Stimulated activated CD8-positive, alpha-beta memory T cell treated with anti-CD3 and anti-CD28 coated beads, Interleukin-12 subunit alpha, Interleukin-12 subunit beta, amount 100 ng/mL, for 1 hour (primary cell): ENCODE measurements around the gene PTCH1.

Experiments used
- DNase-seq: peaks from one replicate; pipeline ENCODE4 v3.0.0-alpha.2; 2020; ENCODE audit warnings: low read depth

PTCH1 gene

GRCh38 chr9:95463148-95464060, 53.4 kb downstream of the PTCH1 start:
- no peak for DNase-seq

DNA sequence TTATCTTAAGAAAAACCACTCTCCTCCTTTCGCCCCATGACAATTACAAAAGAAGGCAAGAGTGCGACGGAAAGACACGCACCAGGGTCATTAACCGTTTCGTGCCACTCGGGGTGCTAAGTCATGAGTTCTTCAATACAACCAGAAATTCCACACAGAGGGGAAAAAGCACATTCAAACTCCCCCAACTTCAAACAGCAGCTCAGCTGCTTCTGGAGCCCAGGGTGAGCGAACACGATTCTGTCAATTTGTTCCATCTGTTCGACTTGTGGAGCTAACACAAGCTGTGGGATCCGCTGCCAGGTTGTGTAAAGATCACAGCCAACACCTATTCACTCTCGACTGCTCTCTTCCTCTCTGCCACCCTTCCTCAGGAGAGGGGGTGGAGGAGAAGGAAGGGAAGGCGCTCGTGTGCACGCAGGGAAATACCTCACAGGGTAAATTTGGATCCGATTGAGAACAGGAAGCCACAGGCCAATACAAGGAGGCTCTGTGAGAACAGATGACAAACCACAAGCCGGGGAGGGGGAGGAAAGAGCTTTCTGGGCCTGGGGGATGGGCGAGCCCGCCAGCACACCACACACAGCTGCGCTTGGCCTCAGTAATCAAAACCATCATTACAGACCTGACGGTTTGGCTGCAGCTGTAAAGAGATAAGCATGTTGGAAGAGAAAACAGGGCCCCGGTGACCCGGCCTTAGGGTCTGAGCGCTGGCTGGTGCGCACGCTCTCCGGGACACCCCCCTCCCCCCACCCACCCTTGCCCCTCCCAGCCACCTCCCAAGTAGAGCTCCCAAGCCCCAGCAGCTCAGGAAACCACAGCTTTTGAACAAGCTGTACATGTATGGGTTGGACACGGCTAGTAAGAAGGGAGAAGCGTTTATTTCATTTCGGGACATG, 54.3 kb downstream of the PTCH1 start:
- peak; percentile 35 for DNase-seq

DNA sequence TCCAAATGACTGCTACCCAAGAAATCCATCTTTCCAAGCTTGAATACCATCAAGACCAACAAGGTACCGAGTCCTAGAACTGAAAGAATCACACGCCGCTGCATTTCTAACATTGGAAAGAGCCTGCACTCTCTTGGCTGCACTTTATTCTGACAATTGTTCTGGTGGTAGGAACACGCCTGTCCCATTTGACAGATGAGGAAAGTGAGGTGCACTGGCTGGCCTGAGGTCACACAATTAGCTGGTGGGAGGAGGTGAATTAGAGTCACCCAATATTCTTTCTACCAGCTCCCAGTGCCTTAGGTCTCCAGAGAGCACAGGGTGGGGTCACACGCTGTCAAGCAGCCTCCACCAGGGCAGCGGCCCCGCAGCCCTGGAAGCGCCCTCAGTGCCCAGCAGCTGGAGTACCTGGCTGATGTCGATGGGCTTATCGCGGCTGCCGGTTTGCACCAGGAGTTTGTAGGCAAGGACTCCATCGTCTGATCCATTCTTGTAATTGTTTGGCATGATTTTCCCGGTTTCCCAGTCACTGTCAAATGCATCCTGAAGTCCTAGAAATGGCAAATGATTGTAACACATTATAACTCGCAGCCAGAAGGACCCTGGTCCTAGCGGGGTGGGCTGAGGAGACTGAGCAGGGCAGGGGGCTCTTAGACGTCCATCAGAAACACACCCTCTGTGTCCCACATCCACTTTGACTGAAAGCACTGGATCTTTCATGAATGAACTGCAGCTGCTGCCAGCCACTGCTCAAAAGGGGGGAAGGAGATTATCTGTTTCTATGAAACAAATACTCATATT, 55.1 kb downstream of the PTCH1 start:
- DNase-seq = no peak

DNA sequence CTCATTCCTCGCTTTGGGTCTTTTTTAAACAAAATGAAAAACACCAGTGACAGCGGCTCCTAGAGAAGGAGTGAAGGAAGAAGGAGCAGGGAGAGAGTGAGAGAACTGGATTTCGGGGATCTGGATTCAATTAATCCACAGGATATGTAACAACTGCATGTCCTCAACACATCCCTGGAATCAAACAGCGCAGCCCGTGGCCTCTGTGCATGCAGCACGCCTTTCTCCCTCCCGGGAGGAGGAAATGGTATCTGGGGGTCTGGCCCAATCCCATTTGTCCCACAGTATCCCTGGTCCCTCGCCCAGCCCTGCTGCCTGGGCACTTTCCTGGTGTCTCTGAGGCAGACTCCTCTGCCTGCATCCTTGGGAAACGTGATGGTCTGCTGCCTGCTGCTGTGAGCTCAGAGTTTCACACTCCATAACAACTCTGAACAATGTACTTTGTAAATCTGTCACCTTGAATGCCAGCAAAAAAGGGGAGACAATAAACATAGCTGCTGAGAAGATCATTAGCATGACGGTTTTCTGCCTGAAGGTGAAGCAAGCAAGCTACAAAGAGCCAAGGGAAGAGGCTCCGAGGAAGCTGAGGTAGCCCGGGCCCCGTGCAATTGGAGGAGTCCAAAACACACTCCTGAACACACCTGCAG, 56.1 kb downstream of the PTCH1 start:
- no peak for DNase-seq

GRCh38 chr9:95459851-95460517, 56.8 kb downstream of the PTCH1 start:
- no peak for DNase-seq

GRCh38 chr9:95459178-95459577, 57.6 kb downstream of the PTCH1 start:
- DNase-seq = no peak

GRCh38 chr9:95458666-95459065, 58.1 kb downstream of the PTCH1 start:
- DNase-seq = no peak

GRCh38 chr9:95457769-95458168, 59.0 kb downstream of the PTCH1 start:
- no peak for DNase-seq

- DNase-seq = no peak
Measured at GRCh38 chr9:95455714-95456113, 61.1 kb downstream of the PTCH1 start.

DNA sequence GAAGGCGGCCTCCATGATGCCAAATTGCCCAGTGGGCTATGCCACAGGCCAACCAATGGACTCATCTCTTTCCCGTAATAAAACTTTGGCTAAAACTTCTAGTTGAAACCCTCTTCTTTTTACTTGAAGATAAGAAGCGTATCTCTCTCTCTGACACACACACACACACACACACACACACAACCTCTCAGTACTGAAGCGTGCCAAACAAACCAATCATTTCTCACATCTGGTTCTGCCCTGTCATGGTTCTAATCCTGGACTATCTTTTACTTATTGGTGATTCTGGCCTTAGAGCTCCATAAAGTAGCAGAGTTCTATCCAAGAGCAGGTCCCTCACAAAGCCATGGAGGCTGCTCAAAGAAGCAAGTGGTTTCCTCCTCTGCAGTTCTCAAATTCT, 64.6 kb downstream of the PTCH1 start:
- no peak for DNase-seq

- DNase-seq = no peak
Measured at GRCh38 chr9:95451065-95451426, 65.7 kb downstream of the PTCH1 start.

GRCh38 chr9:95450171-95451064, 66.4 kb downstream of the PTCH1 start:
- DNase-seq = no peak

DNA sequence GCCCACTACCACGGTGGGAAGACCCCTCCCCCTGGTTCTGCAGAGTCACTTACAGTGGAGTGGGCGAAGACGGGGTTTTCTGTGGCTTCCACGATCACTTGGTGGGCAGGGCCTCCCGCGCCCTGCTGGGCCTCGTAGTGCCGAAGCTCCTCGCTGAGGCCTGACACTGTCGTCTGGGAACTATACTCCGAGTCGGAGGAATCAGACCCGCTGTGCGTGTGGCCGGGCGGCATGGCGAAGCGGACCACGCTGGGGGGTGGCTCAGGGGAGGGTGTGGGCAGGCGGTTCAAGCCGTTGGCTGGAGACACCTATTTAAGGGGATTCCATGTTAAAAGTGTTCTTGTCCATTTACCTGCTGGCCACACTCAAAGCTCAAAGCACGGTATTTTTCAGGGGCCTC, 67.8 kb downstream of the PTCH1 start:
- DNase-seq = no peak

DNA sequence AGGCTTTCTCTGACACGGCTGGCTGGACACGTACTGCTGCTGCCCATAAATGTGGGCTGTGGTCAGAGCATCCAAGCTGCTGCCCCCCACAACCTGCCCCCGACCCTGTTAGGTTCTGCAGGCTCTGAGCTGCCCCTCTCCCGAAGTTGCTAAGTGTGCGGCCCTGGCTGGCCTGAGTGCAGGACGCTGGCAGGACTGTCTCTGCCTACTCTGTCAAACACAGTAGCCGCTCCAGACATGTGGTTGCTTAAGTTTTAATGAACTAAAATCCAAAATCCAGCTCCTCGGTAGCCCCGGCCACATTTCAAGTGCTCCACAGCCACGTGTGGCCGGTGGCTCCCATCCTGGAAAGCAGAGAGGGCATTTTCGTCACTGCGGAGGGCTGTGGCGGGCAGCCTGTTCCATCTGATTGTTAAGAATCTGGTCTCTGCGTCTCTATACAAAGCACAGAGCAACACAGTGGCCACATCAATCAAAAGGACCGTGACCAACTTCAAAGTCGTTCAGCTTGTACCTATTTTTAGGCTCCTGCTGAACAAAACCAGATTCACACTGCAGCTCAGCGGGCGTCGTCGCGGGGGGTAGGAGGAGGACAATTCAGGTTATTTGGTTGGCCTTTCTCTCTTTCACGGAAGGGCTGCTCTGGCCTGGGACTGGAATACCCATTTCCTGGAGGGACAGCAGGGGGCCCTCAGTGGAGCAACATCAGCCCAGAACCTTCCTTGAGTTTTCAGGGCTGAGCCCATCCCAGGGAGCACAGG, 68.9 kb downstream of the PTCH1 start:
- no peak for DNase-seq

- no peak for DNase-seq
Measured at GRCh38 chr9:95446984-95447383, 69.8 kb downstream of the PTCH1 start.

- no peak for DNase-seq
Measured at GRCh38 chr9:95446259-95446658, 70.5 kb downstream of the PTCH1 start.

DNA sequence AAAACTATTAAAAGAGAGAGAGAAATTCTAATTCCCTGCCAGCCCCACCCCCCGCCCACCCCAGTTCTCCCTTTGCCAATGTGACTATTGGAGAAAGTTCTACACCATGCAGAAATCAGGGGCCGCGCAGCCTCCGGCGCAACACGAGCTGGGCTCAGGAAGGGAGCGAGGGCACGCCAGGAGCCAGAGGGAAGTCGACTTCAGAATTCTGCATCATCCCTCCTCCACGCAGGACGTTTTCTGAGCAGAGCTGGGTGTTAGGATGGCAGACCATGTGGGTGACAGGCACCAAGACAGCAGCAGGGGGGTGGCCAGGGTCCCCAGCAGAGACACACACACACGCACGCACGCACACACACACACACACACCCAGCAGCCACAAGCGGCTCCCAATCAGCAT, 72.6 kb downstream of the PTCH1 start:
- DNase-seq = no peak

DNA sequence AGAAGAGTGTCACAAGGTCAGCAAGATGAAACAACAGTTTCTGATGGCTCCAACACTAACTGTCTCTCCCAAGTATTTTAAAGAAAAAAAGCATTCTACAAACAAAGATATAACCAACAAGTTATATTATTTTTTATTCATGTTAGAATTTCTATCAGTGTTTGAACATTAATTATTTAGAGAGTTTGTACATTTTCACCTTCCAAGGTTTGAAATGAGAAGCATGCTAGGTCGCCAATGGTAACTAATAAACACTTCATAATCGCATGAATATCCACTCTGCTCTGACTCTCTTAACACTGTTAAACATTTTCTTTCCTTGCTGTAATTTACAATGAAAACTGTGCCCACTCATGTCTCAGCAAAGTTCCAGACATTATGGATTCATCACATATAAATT, 73.5 kb downstream of the PTCH1 start:
- DNase-seq = no peak

- no peak for DNase-seq
Measured at GRCh38 chr9:95441081-95441480, 75.7 kb downstream of the PTCH1 start.
